Pulmonary artery endothelial cell (primary cell): ENCODE results near the gene CLDN5. TPM values are rescaled to one million over a fixed set of nuclear protein-coding genes. Genes with fewer than 3 reads are reported as not detected.

Experiments
- DNase-seq: peaks from one replicate; pipeline ENCODE4 v3.0.0-alpha.2; 2011; ENCODE audit warnings: low read depth, low spot score
- total RNA-seq: library from RNA; depleted of rRNA; stranded (reverse); fragments of >200 nt; gene quantifications from 2 replicates; pipeline ENCODE4 v1.2.3, GENCODE V29; 2014

Gene CLDN5, protein sequence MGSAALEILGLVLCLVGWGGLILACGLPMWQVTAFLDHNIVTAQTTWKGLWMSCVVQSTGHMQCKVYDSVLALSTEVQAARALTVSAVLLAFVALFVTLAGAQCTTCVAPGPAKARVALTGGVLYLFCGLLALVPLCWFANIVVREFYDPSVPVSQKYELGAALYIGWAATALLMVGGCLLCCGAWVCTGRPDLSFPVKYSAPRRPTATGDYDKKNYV
- total RNA-seq, result 360 and 491 TPM in 2 replicates

DNA sequence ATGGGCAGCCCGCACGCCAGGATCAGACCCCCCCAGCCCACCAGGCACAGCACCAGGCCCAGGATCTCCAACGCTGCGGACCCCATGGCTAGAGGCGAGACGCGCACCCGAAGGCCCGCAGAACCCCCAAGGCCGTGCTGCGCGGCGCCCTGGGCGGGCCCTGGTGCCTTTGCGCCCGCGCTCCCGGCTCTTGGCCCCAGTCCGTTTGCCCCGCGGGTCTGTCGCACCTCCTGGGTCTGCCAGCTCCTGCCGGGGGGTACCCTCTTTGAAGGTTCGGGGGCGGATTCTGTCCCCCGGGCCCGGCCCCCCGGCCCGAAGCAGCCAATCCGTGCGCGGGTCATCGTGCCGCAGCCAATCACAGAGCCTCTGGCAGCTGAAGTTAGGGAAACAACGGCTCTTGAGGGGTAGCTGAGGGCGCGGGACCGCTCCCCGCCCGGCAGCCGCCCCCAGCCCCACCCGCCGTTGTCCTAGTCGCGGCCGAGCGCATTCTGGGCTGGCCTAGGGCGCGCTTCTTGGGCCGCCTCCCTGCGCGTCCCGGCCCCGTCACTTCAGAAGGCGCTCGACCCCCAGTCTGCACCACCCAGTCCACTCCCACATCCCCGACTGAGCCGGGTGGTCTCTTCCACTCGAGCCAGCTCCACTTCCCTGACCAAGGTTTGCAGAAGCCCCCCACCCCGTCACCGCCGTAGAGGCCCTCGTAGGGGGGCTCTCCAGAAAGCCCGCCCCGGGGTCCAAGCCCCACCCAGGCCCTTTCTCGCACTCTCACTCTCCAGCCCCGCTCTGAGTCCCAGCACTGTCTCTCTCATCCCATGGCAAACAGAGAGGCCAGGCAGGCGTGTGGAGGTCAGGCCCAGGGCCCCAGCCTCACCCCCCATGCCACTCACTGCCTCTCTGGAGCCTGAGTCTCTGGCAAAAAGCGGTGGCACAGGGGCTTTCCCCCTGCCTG is at the start of gene CLDN5:
TSS of gene CLDN5 (minus strand) at position 241 of the 946 bp plus-strand sequence. CDS start at position 86, 155 bp downstream.
- DNase-seq, result peak; percentile 32

DNA sequence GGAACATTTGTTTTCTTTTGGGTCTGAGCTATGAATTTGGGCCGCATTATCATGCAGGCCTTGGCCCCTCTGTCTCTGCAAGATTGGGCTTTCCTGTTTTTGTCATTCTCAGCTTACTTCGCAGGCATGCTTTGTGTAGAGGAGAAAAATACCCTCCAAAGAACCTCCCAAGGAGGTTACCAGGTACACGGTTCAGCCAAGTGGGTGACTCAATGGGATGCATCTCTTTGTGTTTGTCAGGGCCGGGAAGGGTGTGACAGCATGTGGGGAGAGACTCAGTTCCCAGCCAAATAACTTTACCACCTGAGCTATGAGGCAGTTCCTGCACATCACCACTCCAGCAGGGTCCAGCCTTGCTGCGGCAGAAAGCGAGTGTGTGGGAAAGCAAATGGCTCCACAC is 47.8 kb upstream of the CLDN5 start:
- no peak for DNase-seq

DNA sequence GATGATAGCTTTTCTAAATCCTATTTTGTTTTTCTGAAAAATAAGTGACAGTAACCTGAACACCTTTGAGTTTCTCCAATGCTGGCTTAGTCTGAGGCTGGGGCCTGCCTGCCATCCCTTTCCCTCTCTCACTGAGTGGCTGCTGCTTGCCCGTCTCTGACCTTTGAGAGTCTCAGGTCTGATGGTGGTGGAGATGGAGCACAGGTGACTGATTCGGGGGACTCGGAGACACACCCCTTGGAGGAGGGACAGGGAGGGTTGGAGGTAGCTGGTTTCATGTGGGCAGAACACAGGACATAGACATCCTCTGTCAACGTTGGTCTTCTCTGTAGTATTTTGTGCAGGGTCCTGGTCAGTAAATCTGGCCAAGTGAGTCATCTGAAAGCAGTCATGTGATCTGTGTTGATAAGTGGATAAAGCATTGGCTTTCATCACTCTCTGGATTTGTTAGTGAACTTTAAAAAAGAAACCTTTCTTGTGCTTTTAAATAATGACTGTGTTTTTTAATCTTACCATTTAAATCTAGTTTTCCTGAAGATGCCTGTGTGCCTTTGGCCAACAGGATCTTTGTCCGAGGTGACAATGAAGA is 47.1 kb upstream of the CLDN5 start:
- DNase-seq, result no peak

DNA sequence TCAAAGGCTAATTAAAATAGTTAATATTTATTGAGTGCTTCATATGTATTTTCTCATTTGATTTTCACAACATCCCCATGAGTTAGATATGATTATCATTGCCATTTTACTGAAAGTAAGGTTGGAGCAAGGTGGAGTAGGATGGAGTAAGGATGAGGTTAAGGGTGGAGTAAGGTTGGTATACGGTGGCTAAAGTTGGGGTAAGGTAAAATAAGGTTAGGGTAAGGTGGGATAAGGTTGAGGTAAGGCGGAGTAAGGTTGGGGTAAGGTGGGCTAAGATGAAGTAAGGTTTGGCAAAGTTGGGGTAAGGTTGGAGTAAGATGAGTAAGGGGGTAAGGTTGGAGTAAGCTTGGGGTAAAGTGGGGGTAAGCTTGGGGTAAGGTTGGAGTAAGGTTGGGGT is 45.8 kb upstream of the CLDN5 start:
- DNase-seq, result no peak

DNA sequence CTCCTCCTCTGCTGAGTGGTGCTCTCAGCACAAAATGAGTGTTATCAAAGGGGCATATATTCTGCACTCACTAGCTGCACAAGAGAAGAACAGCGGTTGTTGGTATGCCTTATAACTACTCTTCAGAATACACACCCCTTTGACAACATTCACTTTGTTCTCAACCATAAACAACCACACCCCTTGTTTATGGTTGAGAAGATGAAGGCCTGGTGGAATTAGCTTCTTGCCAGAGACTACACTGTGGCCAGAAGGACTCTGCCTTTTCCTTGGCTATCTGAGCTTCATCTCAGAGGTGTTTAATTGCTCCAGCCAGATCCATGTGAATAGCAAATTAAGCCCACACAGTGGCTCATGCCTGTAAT is 45.0 kb upstream of the CLDN5 start:
- no peak for DNase-seq

DNA sequence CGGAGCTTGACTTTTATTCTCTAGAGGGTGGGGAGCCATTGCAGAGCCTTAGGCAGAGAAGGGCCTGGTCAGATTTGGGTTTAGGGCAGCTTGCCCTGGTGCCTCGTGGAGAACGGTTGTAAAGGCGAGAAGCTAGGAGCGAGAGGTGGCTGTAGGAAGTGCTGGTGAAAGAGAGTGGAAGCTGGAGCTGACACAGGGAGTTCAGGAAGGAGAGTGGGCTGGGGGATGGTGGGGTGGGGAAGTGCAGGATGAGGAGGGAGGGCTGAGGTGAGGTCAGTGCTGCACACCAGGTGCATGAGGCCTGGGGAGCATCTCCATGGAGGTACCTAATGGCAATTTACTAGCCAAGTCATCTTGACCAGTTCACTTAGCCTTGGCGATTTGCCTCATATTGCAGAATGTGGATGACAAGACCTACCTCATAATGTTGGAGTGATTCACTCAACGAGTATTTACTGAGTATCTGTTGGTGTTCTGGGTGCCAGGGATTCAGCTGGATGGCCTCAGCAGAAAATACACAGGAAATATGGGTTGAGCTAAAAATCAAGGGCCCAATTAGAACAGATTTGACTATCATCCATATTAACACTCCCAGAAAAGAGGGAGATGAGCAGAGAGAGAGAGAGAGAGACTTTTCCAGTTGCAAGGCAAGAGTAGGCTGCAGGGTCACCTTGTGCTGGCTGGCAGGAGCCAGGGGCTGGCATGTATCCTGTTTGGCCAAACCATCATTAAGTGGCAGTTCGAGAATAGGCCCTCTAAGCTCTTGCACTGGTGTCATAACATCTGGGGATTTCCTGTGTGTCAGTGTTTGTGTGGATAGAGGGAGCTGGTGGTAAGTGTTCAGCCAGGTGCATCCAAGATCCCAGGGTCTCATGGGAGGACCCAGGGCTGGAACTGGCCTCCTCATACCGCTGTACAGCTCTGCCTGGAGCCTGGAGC is 44.4 kb upstream of the CLDN5 start:
- no peak for DNase-seq

DNA sequence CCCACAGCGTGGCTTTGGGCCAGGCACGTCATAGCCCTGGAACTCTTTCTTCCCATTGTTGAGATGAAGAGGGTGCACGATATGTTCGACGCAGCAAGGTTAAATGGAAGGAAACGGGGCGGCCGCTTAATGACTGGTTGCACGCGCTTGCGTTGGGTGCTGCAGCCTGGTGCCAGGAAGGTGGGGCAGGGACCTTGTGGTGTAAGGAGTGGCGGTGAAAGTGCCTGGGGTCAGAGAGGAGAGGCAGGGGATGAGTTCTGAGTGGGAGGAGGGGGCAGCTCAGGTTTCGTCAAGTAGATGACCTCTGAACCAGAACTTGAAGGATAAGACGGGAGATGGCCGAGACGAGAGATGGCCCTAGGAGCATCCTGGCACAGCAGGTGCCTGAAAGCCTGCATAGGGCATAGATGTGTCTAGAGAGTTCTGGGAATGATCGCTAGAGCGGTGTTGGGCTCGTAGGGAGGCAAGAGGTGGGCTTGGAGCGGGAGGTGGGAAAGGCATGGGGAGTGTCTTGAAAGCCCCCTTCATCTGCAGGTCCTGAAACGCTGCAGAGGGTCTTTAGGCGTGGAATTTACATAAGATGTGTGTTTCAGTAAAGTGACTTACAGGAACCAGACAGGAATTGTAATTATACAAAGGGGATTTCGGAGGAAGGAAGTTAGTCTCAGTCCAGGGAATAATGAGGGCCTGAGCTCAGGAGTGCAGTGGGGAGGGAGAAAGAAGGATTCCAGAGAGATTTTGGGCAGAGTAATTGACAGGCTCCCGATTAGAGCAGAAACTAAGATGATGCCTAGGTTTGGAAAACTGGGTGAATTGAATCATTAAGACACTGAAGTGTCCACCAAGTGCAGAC is 43.2 kb upstream of the CLDN5 start:
- no peak for DNase-seq

DNA sequence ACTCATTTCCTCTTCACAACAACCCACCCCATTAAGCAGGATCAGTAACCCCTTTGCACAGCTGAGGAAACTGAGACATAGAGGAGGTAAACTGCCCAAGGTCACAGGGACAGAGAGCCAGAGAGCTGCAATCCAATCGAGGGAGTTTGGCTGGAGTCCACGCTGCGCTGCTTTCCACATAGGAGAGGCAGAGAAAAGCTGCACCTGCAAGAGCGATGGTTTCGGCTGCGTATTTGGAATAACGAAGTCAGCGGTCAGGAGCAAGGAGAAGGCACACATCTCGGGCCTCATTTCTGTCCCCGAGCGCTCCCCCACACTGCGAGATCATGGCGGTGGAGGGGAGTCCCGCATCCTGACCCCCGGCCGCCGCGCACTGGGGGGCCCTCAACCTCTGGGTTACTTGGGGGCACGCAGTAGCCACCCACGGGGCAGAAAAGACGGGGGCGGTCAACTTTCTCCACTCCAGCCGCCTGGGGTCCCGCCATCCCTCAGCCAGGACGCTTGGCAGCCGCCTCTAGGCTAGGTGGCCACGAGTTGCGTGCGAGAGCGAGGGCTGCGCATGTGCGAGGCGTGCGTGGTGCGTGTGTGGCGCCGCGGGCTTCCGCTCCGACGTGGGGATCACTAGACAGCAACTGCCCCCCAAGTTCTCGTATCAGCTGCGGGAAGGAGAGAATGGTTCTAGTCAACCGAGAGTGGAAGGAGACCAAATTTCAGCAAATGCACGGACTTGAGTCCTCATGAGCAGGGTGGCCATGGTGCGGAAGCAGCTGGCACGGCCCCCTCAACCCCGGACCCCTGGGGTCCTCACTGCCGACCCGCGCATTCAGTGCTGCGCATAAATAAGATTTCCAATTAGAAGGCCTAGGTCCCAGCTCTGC is 42.3 kb upstream of the CLDN5 start:
- no peak for DNase-seq

DNA sequence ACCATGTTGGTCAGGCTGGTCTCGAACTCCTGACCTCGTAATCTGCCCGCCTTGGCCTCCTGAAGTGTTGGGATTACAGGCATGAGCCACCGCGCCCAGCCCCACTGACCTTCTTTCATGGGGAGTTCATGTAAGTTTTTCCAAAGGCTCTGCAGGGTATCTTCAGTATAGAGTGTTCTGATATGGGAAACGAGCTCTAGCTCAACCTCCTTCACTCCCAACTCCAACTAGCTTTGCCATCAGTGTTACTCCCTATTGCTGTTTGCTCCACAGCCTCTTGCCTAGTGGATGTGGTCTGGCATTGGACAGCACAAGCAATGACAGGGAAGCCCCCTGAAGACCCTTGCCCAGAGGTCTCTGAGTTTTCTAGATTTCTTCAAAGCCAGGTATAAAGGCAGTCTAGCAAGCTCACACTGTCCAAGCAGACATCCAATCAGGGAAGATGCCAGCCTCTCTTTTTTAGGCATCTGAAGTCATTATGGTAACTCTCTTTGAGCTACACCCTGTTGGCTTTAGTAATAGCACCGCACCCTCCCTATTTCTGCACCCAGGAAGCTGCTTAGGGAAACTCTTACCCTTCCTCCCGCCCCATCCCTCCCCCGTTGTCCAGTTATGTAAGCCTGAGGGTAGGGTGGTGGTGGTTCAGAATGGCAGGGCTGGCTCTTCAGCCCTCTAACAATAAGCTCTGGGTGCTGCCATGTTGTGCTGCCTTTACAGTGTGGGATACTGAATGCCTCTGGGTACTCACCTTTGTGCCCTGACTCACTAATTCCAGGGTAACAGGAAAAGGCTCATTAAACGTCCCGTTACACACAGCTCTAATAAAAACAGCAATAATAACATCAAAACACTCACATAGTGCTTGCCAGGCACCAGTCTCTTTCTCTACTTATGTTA is 41.4 kb upstream of the CLDN5 start:
- DNase-seq, result peak; percentile 84

DNA sequence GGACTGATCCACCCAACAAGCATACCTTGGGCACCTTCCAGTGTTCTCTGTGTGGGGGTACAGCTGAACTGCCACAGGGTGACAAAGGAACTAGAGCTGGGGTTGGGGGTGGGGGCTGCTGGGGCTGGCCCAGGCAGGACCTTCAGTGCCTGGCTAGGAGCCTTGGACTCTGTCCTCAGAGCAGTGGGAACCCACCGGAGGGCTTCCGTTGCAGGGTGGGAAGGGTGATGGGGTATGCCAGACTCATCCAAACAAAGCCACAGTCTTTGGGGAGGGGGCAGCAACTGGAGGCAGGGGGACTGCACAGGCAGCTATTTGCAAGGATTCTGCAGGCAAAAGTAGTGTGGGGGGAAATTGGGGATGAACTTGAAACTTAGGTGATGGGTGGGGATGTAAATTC is 35.7 kb upstream of the CLDN5 start:
- no peak for DNase-seq

DNA sequence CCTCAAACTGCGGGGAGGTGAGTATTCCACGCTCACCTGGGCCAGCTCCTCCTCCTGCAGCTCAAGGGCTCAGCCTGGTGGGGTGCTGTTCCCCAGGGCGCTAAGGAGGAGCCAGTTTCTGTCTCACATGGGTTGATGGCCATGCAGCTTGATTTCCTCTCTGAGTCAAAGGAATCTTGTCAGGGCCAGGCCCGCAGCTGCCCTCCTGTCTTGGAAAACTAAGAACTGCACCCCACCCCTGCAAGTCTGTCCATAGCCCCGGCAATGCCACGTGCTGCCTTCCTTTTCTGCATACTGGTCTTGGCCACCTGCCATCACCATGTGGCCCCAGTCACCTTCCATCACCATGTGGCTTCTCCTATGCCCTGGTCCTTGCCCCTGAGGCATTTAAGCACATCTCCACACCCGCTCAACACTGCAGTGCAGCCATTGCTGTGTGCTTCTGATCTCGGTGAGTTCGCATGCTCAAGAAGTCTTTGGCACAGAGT is 35.2 kb upstream of the CLDN5 start:
- no peak for DNase-seq

DNA sequence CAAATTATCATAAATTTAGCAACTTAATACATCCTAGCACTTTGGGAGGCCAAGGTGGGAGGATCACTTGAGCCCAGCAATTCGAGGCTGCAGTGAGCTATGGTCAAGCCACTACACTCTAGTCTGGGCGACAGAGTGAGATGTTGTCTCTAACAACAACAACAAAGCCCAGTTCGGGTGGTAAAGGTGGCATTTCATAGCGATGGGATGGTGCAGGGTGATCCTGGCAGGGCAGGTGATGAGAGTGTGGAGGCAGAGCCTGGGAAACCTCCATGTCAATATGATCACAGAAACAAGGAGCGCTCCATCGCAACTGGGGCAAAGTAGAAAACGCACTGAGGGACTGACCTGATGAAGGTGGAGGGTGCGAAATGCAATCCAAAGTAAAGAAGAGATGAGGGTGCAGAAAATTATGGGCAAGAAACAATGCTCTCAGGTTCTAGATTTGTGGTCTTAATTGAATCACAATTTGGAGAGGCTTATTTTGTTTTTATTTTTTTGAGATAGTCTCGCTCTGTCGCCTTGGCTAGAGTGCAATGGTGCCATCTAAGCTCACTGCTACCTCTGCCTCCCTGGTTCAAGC is 32.8 kb upstream of the CLDN5 start:
- no peak for DNase-seq

DNA sequence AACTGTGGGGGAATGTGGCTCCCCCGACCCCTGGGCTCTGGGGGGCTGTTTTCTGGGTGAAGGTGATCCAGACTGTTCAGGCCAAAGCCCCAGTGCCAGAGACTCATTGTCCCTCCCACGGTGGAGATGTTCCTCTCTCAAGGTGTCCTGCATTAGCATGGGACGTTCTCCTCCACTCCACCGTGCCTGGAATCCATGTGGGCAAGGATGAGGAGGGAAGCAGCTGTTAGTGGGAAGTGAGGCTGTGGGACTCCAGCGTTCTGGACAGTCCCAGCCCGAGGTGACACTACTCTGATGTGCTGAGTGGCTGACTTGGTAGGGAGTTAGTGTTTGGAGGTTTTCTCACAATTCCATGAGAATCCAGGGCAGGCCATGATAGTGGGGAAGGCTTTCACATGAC is 31.4 kb upstream of the CLDN5 start:
- DNase-seq, result no peak

DNA sequence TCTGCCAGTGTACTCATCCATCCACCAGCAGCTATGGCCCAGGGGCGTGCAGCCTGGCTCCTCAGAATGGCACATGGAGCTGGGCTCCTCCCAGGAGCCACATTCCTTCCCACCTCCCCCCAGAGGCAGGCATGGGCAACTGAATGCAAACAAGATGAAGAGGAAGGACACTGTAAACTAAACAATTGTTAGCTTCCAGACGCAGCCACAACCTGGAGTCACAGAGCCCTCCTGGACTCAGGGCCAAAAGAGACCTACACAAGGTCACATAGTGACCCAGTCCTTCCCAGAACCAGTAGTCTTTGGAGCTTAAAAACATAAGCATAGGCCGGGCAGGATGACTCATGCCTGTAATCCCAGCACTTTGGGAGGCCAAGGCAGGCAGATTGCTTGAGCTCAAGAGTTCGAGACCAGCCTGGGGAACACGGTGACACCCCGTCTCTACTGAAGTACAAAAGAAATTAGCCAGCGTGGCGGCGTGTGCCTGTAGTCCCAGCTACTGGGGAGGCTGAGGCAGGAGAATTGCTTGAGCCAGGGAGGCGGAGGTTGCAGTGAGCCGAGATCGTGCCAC is 30.7 kb upstream of the CLDN5 start:
- DNase-seq, result no peak

DNA sequence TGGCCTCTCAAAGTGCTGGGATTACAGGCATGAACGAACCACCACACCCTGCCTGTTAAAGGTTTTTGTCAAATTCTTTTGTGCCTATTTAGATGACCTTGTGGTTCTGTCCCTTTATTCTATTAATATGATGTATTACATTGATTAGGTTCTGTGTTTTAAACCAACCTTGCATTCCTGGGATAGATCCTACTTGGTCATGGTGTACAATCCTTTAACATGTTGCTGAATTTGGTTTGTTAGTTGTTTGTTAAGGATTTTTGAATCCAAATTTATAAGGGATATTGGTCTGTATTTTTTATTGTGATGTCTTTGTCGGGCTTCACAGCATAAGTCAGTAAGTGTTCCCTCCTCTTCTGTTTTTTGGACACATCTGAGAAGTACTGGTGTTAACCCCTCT is 29.0 kb upstream of the CLDN5 start:
- DNase-seq, result no peak

DNA sequence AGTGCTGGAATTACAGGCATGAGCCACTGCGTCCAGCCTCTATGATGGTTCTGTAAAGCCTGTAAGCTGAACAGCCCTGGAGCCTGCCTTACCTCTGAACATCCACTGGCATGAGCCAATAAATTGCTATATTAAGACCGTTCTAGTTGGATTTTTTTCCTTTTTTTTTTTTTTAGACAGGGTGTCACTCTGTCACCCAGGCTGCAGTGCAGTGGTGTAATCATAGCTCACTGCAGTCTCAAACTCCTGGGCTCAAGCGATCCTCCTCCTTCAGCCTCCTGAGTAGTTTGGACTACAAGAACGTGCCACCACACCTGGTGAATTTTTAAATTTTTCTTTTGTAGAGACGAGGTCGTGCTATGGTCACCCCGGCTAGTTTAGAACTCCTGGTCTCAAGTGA is 26.2 kb upstream of the CLDN5 start:
- DNase-seq, result no peak

DNA sequence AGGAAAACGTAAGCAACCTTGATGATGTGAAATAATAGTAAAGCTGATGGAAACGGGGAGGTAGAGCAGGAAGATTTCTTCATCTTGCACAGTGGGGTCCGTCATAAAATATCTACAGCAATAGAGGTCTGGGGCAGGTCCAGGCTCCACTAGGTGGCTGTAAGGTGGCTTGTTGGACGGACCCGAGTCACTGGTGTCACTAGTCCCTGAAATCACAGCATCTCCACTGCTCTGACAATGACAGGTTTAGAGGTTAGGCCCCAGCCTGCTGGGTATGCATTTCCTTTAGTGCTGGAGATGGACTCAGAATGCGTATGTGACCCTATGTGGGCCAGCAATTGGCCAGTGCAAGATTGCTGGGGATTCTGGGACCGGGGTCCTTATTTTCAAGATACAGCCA is 25.2 kb upstream of the CLDN5 start:
- DNase-seq, result no peak

DNA sequence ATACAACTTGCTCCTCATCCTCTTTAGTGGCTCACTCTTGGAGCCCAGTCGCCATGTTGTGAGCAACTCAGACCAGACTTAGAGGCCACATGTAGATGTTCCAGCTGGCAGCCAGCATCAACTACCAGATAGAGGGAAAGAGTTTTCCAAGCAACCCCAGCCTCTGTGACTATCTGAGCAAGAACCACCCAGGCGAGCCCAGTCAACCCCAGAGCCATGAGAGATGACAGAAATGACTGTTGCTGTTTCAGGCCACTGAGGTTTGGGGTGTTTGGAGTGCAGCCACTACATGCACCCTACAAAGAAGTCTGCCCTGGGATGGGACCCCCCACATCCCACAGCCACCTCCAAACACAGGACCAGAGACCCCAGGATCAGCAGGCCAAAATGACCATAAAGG is 24.8 kb upstream of the CLDN5 start:
- no peak for DNase-seq
